Left lung (tissue), 10 donors: ENCODE data around the gene TDRD3. TPM values are rescaled to one million over a fixed set of nuclear protein-coding genes. Genes with fewer than 3 reads are reported as not detected.
"Not testable (repeated sequence)": the region's sequence is repeated elsewhere in the genome, so short reads cannot be mapped to it uniquely, and the experiment has no call there.

Experiments
- ATAC-seq: fragments of 200-7000 bp; cut with Tn5 transposase; one replicate; pipeline ENCODE4 v1.9.1; 2020; ENCODE audit warnings: moderate library complexity
- DNase-seq, 4 donors: peaks; one replicate each; pipeline ENCODE4 v3.0.0-alpha.2; 2013 to 2020
- H3K27ac ChIP-seq, 2 donors: fragments of 200-600 bp; sonication (generic) in 1 of 2; one replicate each; pipeline versions ENCODE4 v1.5.0 to v1.8.0; 2020 to 2021
- H3K27me3 ChIP-seq, 2 donors: fragments of 200-600 bp; sonication (generic) in 1 of 2; one replicate each; pipeline versions ENCODE4 v1.5.0 to v1.8.0; 2020 to 2021
- H3K36me3 ChIP-seq, 2 donors: fragments of 200-600 bp; sonication (generic) in 1 of 2; one replicate each; pipeline versions ENCODE4 v1.5.0 to v1.8.0; 2020 to 2021
- H3K4me1 ChIP-seq, 2 donors: fragments of 200-600 bp; one replicate each; pipeline ENCODE4 v1.8.0; 2021
- H3K4me3 ChIP-seq, 2 donors: fragments of 200-600 bp; sonication (generic) in 1 of 2; one replicate each; pipeline versions ENCODE4 v1.5.0 to v1.8.0; 2020 to 2021; ENCODE audit warnings: mild to moderate bottlenecking in 1 of 2
- H3K9me3 ChIP-seq, 2 donors: fragments of 200-600 bp; sonication (generic) in 1 of 2; one replicate each; pipeline versions ENCODE4 v1.5.0 to v1.8.0; 2020 to 2021
- intact Hi-C, 2 donors: fragments of 100-400 bp; cut with DNase I; formaldehyde crosslinking; loops; one replicate each; pipeline versions ENCODE4 v1.11.2 to v1.14.2; 2022
- polyA plus RNA-seq, 6 donors: library from polyadenylated mRNA; unstranded; fragments of 120-200 nt; gene quantifications; one replicate each; pipeline ENCODE4 v1.2.1, GENCODE V29; 2013; ENCODE audit not compliant: insufficient read length in 6 of 6
- total RNA-seq, 2 donors: library from RNA; stranded (reverse); fragmentation: NEBNext Ultra II Directional; extraction: Animal tissue kit (Norgen Biotek cat#: 25700); gene quantifications; one replicate each; pipeline ENCODE4 v1.2.1, GENCODE V29; 2021
- TF ChIP-seq, protein P1 (sequence below), 2 donors: fragments of 200-600 bp; sonication (generic) in 1 of 2; IDR thresholded peaks; one replicate each; pipeline versions ENCODE4 v1.5.0 to v1.8.0; 2021; ENCODE audit warnings: antibody characterized with exemption in 2 of 2
- donor health status: DM: no; HTN: yes; CAD: no.
- donor health status: DM: no; HTN: no; CAD: no.

The TDRD3 gene
- total and polyA plus RNA-seq, 8 donors: 18.2 to 43.4 (median 41.1) TPM

DNA sequence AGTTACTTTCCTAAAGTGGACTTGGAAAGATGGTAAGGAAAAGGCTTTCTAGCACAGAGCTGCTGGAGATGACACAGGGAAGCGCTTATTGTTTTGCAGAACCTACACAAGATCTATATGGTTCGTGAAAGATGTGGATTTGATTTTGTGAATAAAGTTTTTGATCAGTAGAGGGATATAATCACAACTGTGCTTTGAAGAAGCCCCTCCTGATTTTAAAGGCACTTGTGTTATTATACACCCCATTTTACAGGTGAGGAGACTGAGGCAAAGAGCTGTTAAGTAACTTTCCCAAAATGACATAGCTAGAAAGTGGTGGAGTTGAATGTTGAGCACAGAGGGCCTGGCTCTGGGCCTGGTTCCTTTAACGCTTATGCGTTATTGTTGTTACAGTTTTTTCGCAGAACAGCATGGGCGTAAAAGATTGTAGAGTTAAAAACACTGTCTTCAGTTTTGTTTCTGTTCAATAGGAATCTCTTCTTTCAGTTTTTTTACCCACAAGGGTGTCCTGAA is 1.4 kb downstream of the TDRD3 start:
- peak overlapping the region; percentile 47 to 50 for H3K4me3 ChIP-seq
- no peaks in the 10 kb centered on the region for H3K27me3 ChIP-seq
- H3K4me1 ChIP-seq: peaks cover 12 to 14% of the 10 kb centered on the region in 2 donors
- intact Hi-C loops: no loop called here
- H3K27ac ChIP-seq: peak overlapping the region; percentile 94 to 97
- TF ChIP-seq, protein P1, sequence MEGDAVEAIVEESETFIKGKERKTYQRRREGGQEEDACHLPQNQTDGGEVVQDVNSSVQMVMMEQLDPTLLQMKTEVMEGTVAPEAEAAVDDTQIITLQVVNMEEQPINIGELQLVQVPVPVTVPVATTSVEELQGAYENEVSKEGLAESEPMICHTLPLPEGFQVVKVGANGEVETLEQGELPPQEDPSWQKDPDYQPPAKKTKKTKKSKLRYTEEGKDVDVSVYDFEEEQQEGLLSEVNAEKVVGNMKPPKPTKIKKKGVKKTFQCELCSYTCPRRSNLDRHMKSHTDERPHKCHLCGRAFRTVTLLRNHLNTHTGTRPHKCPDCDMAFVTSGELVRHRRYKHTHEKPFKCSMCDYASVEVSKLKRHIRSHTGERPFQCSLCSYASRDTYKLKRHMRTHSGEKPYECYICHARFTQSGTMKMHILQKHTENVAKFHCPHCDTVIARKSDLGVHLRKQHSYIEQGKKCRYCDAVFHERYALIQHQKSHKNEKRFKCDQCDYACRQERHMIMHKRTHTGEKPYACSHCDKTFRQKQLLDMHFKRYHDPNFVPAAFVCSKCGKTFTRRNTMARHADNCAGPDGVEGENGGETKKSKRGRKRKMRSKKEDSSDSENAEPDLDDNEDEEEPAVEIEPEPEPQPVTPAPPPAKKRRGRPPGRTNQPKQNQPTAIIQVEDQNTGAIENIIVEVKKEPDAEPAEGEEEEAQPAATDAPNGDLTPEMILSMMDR (IDR thresholded peaks at IDR 0.05): no peak
- peak in 1 of 4 donors; percentile 25 for DNase-seq
- no peak for ATAC-seq
- H3K36me3 ChIP-seq: no peaks in the 10 kb centered on the region
- no peaks in the 10 kb centered on the region for H3K9me3 ChIP-seq

DNA sequence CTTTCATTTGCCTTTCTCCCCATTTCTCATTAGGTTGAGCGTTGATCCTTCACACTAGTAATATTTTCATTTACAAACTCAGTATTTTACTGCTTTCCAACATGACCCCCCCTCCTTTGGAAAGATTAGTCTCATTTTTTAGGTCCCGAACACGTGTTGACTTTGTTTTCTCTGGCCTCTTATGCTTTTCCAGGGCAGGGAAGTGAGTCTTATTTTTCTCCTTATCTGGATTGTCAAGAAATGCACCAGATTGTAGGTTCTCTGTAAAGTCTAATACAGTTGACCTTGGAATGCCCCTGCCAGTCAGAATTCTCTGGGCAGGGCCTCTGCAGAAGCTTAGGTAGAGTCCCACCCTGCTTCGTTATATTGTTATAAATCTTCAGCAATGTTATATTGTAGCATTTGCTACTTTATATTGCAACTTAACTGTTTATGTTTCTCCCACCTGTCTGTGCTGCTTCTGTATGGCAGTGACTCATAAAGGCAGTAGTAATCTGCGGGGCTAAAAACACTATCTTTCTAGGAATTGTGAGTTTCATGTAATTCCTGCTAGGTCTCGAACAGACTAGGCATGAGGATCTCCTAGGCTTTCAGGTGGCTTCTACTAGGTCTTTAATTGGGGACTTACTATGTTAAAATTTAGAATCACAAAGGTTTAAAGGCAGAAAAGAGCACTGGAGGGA is 2.0 kb downstream of the TDRD3 start:
- peak in 2 of 4 donors; percentile 17 to 22 for DNase-seq
- intact Hi-C loops: no loop called here
- Histone ChIP-seq H3K36me3 (no peaks in the 10 kb centered on the region), H3K4me1 (peaks cover 12 to 14% of the 10 kb centered on the region in 2 donors), H3K27ac (peak overlapping the region; percentile 94 to 97), H3K9me3 (no peaks in the 10 kb centered on the region), H3K27me3 (no peaks in the 10 kb centered on the region), H3K4me3 (peak overlapping the region in 1 of 2 donors; percentile 50)
- TF ChIP-seq, protein P1 (IDR thresholded peaks at IDR 0.05): no peak
- ATAC-seq: no peak

DNA sequence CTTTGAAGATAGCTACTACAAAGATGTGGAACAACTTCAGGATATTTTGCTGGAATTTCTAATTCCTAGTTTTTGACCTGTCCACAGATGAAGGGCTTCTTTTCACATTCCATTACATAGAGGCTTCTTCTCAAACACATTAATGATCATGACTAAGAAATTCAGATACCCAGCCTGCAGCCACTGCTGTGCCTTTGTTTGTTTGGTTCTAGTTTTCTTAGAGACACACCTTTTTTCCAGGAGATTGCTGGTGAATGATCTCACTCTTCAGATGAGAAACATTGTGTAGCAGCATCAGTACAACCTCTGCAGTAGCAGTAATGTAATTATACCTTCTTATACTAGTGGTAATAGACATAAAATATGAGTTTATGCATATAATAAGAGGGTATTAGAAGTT is 5.0 kb downstream of the TDRD3 start:
- TF ChIP-seq, protein P1 (IDR thresholded peaks at IDR 0.05): no peak
- no peak for ATAC-seq

DNA sequence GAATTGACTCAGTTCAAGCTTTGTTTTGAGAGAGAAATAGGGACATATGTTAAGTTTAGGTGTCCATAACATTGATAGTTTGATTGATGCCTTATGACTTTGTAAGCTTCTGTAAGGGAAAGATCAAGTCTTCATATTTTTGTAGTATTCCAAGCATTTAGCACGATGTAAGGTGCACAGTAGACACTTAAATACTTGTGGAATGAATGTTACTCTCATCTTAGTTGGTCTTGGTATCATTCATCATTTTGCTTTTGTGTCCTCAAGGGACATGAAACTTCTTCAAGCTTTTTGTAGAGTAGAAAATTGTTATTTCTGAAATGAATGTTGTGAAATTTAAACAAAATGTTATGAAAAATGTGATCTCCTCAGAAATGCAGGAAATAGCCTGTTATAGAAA is 10.1 kb downstream of the TDRD3 start:
- ATAC-seq (no peak), DNase-seq (no peak)
- Histone ChIP-seq H3K27ac (no peak overlapping the region), H3K4me1 (peaks cover 0 to 7% of the 10 kb centered on the region in 2 donors), H3K4me3 (no peak overlapping the region), H3K9me3 (no peaks in the 10 kb centered on the region), H3K27me3 (no peaks in the 10 kb centered on the region), H3K36me3 (peaks cover 0 to 4% of the 10 kb centered on the region in 2 donors)
- TF ChIP-seq, protein P1 (IDR thresholded peaks at IDR 0.05): no peak
- intact Hi-C loops: no loop called here

More for the DNA sequence above, 5.0 kb downstream of the TDRD3 start:
- Histone ChIP-seq H3K36me3 (no peaks in the 10 kb centered on the region), H3K27me3 (no peaks in the 10 kb centered on the region), H3K27ac (no peak overlapping the region), H3K9me3 (no peaks in the 10 kb centered on the region), H3K4me1 (peaks cover 12 to 14% of the 10 kb centered on the region in 2 donors), H3K4me3 (no peak overlapping the region)
- intact Hi-C loops: no loop called here
- no peak for DNase-seq

DNA sequence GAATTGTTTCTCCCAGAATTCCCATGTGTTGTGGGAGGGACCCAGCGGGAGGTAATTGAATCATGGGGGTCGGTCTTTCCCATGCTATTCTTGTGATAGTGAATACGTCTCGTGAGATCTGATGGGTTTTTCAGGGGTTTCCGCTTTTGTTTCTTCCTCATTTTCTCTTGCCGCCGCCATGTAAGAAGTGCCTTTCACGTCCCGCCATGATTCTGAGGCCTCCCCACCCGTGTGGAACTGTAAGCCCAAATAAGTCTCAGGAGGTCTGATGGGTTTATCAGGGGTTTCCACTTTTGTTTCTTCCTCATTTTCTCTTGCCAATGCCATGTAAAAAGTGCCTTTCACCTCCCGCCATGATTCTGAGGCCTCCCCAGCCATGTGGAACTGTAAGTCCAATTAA is 10.8 kb downstream of the TDRD3 start:
- DNase-seq, H3K9me3 ChIP-seq, ATAC-seq, H3K4me1 ChIP-seq, H3K27ac ChIP-seq, H3K27me3 ChIP-seq, H3K4me3 ChIP-seq, H3K36me3 ChIP-seq, intact Hi-C loops: not testable (repeated sequence)

DNA sequence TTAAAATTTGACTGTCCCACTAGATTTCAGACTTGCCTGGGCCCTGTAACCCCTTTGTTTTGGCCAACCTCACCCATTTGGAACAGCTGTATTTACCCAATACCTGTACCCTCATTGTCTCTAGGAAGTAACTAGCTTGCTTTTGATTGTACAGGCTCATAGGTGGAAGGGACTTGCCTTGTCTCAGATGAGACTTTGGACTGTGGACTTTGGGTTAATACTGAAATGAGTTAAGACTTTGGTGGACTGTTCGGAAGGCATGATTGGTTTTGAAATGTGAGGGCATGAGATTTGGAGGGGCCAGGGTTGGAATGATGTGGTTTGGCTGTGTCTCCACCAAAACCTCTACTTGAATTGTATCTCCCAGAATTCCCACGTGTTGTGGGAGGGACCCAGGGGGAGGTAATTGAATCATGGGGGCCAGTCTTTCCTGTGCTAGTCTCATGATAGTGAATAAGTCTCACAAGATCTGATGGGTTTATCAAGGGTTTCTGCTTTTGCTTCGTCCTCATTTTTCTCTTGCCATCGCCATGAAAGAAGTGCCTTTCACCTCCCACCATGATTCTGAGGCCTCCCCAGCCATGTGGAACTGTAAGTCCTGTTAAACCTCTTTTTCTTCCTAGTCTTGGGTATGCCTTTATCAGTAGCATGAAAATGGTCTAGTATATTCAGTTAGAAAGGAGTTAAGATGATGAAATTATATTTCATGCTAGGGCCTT is 12.7 kb downstream of the TDRD3 start:
- H3K36me3 ChIP-seq, H3K4me3 ChIP-seq, H3K27ac ChIP-seq, DNase-seq, intact Hi-C loops, H3K9me3 ChIP-seq, H3K27me3 ChIP-seq, ATAC-seq: not testable (repeated sequence)
- H3K4me1 ChIP-seq: peaks cover 0 to 12% of the 10 kb centered on the region in 2 donors
